SK-N-MC (cell line): ENCODE data around the gene LRRC71.

Experiments used
- EZH2 ChIP-seq: fragments of 200-600 bp; sonication (generic); IDR thresholded peaks from one replicate; pipeline ENCODE4 v1.6.1; 2017; ENCODE audit warnings: antibody characterized with exemption
- FOXP2 ChIP-seq: optimal IDR thresholded peaks from 2 replicates; pipeline ENCODE3; 2011; ENCODE audit warnings: mild to moderate bottlenecking, moderate library complexity; ENCODE audit not compliant: insufficient read depth; ENCODE audit errors: extremely low read length, control extremely low read depth
- POLR2AphosphoS5 ChIP-seq: IDR thresholded peaks from 2 replicates; pipeline ENCODE4 v1.6.1; 2012; ENCODE audit warnings: mild to moderate bottlenecking, low read depth, low read length, borderline replicate concordance

- TF ChIP-seq EZH2 (peak; percentile 72), POLR2AphosphoS5 (no peak), FOXP2 (no peak)
These were observed at the start of gene LRRC71 for GRCh38 chr1:156920233-156921052.
